GM23338 (cell line): ENCODE measurements around the gene VMP1. TPM values are rescaled to one million over a fixed set of nuclear protein-coding genes. Genes with fewer than 3 reads are reported as not detected.

Experiments used
- ATAC-seq: fragments of 200-7000 bp; cut with Tn5 transposase; 3 replicates; pipeline ENCODE4 v1.9.1; 2020
- DNase-seq: peaks from one replicate; pipeline ENCODE4 v3.0.0-alpha.2; 2015; ENCODE audit warnings: low spot score
- H2AFZ ChIP-seq: fragments of 200-600 bp; sonication (generic); 2 replicates; pipeline ENCODE4 v1.8.0; 2016; ENCODE audit warnings: antibody characterized with exemption, mild to moderate bottlenecking, moderate library complexity
- H3F3A ChIP-seq: fragments of 200-600 bp; sonication (generic); replicated peaks from 2 replicates; pipeline ENCODE4 v1.8.0; 2017; ENCODE audit warnings: antibody characterized with exemption, mixed run types, low read depth
- H3K27ac ChIP-seq: fragments of 200-600 bp; sonication (generic); 2 replicates; pipeline ENCODE4 v1.6.1; 2016; ENCODE audit warnings: low read depth
- H3K27me3 ChIP-seq: fragments of 200-600 bp; sonication (generic); 2 replicates; pipeline ENCODE4 v1.8.0; 2016; ENCODE audit warnings: mild to moderate bottlenecking, mixed run types, moderate library complexity; ENCODE audit not compliant: insufficient read depth
- H3K36me3 ChIP-seq: fragments of 200-600 bp; sonication (generic); 2 replicates; pipeline ENCODE4 v1.8.0; 2016; ENCODE audit warnings: mild to moderate bottlenecking; ENCODE audit not compliant: insufficient read depth
- H3K4me1 ChIP-seq: fragments of 200-600 bp; sonication (generic); 2 replicates; pipeline ENCODE4 v1.8.0; 2016; ENCODE audit warnings: mild to moderate bottlenecking, moderate library complexity; ENCODE audit not compliant: insufficient read depth
- H3K4me2 ChIP-seq: fragments of 200-600 bp; sonication (generic); 2 replicates; pipeline ENCODE4 v1.7.1; 2017; ENCODE audit warnings: mixed run types
- H3K4me3 ChIP-seq: fragments of 200-600 bp; sonication (generic); 2 replicates; pipeline ENCODE4 v1.6.1; 2016; ENCODE audit warnings: mixed run types
- H3K79me2 ChIP-seq: fragments of 200-600 bp; sonication (generic); replicated peaks from 2 replicates; pipeline ENCODE4 v1.8.0; 2017; ENCODE audit warnings: mild to moderate bottlenecking; ENCODE audit not compliant: insufficient read depth
- H3K9me2 ChIP-seq: fragments of 200-600 bp; sonication (generic); 2 replicates; pipeline ENCODE4 v1.8.0; 2017; ENCODE audit not compliant: insufficient read depth
- H4K20me1 ChIP-seq: fragments of 200-600 bp; sonication (generic); replicated peaks from 2 replicates; pipeline ENCODE4 v1.8.0; 2017; ENCODE audit warnings: mild to moderate bottlenecking; ENCODE audit not compliant: insufficient read depth
- H3K27ac Mint-ChIP-seq: 2 replicates; pipeline ENCODE4 v1.8.0; 2020; ENCODE audit warnings: inconsistent platforms, mild to moderate bottlenecking, moderate library complexity, mixed read lengths
- H3K27me3 Mint-ChIP-seq: 3 replicates; pipeline ENCODE4 v1.8.0; 2022; ENCODE audit warnings: low read depth, mild to moderate bottlenecking, moderate library complexity, mixed read lengths, inconsistent platforms; ENCODE audit not compliant: insufficient read depth, poor library complexity
- H3K36me3 Mint-ChIP-seq: 3 replicates; pipeline ENCODE4 v1.8.0; 2021; ENCODE audit warnings: low read depth, mild to moderate bottlenecking, inconsistent platforms, moderate library complexity, mixed read lengths
- H3K4me1 Mint-ChIP-seq: 3 replicates; pipeline ENCODE4 v1.8.0; 2020; ENCODE audit warnings: mild to moderate bottlenecking, inconsistent platforms, mixed read lengths
- H3K4me3 Mint-ChIP-seq: 3 replicates; pipeline ENCODE4 v1.8.0; 2021; ENCODE audit warnings: moderate library complexity, mild to moderate bottlenecking, inconsistent platforms, mixed read lengths
- H3K9me3 Mint-ChIP-seq: 3 replicates; pipeline ENCODE4 v1.8.0; 2020; ENCODE audit warnings: moderate library complexity, mild to moderate bottlenecking, inconsistent platforms, mixed read lengths
- CREB1 ChIP-seq: fragments of 250-450 bp; sonication (Bioruptor Pico); IDR thresholded peaks from 2 replicates; pipeline ENCODE4 v1.5.0; 2020; ENCODE audit warnings: low read depth, mild to moderate bottlenecking, moderate library complexity
- EZH2phosphoT487 ChIP-seq: fragments of 200-600 bp; sonication (generic); IDR thresholded peaks from one replicate; pipeline ENCODE4 v1.8.1; 2018; ENCODE audit warnings: antibody characterized with exemption; ENCODE audit not compliant: unreplicated experiment
- POLR2AphosphoS5 ChIP-seq: IDR thresholded peaks from 2 replicates; pipeline ENCODE4 v1.6.1; 2016; ENCODE audit warnings: antibody characterized with exemption, low read depth
- STAT1 ChIP-seq: IDR thresholded peaks from one replicate; pipeline ENCODE4 v1.6.1; 2016; ENCODE audit warnings: antibody characterized with exemption; ENCODE audit not compliant: unreplicated experiment
- ZNF114 ChIP-seq: fragments of 250-450 bp; sonication (Bioruptor Pico); IDR thresholded peaks from 2 replicates; pipeline ENCODE4 v1.5.0; 2020; ENCODE audit warnings: mild to moderate bottlenecking, moderate library complexity
- long read RNA-seq: library from polyadenylated mRNA; unstranded; transcript quantifications from one replicate; pipeline ENCODE4 v2.0.0, GENCODE V29; 2020; ENCODE audit not compliant: unreplicated experiment
- polyA plus RNA-seq: library from polyadenylated mRNA; unstranded; fragments of >200 nt; fragmentation: Nextera tagmentation; extraction: Ambion mirVana; gene quantifications from 2 replicates; pipeline ENCODE4 v1.2.1, GENCODE V29; 2016
- total RNA-seq: library from RNA; depleted of rRNA; stranded (reverse); fragments of >200 nt; shearing (Covaris generic); gene quantifications from 2 replicates; pipeline ENCODE4 v1.2.3, GENCODE V29; 2014; rRNA removed
- TF ChIP-seq, protein P1 (sequence below): IDR thresholded peaks from 2 replicates; pipeline ENCODE4 v1.6.1; 2016; ENCODE audit warnings: antibody characterized with exemption
- TF ChIP-seq, protein P2 (sequence below): IDR thresholded peaks from one replicate; pipeline ENCODE4 v1.6.1; 2018; ENCODE audit warnings: antibody characterized with exemption; ENCODE audit not compliant: unreplicated experiment
- TF ChIP-seq, protein P3 (sequence below): fragments of 250-450 bp; sonication (Bioruptor Pico); IDR thresholded peaks from 2 replicates; pipeline ENCODE4 v1.5.0; 2020; ENCODE audit warnings: mild to moderate bottlenecking, moderate library complexity

The VMP1 gene
- total RNA-seq: 112 and 137 TPM in 2 replicates
- polyA plus RNA-seq: 63.1 and 70.1 TPM in 2 replicates
- long read RNA-seq, transcript VMP1-201 (12 exons, 2,712 nt): major isoform, 65 of 78 reads
- long read RNA-seq, partial matches to known transcripts: 2 of 78 reads
- long read RNA-seq, other reads (novel, unspliced or antisense): 10 of 78 reads

DNA sequence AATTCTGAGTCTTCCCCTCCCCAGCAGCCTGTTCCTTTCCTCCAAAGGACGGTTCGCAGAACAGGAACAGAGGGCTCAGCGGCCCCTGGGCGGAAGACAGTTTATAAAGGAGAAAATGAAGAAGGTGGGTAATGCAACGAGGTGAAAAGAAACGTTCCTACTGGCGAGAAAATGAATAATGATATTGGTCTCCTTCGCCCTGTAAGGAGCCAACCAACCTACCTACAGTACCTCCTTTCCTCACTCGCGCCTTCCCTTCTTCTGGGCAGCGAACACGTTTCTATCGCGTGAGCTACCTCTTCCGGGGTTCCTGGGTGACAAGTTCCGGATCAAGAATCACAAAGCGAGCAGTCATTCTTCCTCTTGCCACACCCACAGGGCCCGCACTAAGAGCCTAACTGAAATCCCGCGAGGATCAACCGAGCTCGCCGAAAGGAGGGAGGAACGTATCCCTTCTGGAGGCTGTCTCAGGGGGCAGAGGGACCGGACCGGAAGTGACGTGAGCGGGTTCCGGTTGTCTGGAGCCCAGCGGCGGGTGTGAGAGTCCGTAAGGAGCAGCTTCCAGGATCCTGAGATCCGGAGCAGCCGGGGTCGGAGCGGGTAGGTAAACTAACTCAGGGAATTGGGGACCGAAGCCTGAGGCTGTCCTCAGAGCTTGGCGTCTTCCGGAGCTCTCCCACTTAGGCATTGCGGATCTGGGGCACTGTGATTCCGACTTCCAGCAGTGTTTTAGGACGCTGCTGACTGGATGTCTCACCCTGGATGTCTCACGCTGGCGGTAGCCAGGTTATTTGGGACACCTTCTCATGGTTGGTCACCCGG is at the start of gene VMP1, which contains the start of gene PTRH2:
Gene VMP1, plus strand, starts transcription at position 506 of the 822 bp plus-strand sequence. CDS start 23,793 bp downstream, outside the sequence.
Gene PTRH2, minus strand, starts transcription at position 282 of the 822 bp plus-strand sequence. CDS start 9,452 bp downstream, outside the sequence.
- no peaks in the 10 kb centered on the region for H3K27me3 ChIP-seq
- ATAC-seq (peak; percentile 97), DNase-seq (peak; percentile 100)
- H3K4me2 ChIP-seq: peak within 1 kb of the TSS; percentile 96
- peak within 1 kb of the TSS; percentile 99 for H3K4me3 Mint-ChIP-seq
- H3K36me3 ChIP-seq: no peaks in the 10 kb centered on the region
- H3K27me3 Mint-ChIP-seq: peaks cover 7% of the 10 kb centered on the region
- H3K9me2 ChIP-seq: no peaks in the 10 kb centered on the region
- peaks cover 23% of the 10 kb centered on the region for H3K4me1 Mint-ChIP-seq
- peak within 1 kb of the TSS; percentile 88 for H3K27ac ChIP-seq
- no peaks in the 10 kb centered on the region; the same call in 1 of the 3 replicates for H3K9me3 Mint-ChIP-seq
- peaks cover 92% of the 10 kb centered on the region for H3K79me2 ChIP-seq
- H2AFZ ChIP-seq: peak within 1 kb of the TSS; percentile 4; the same call in 1 of the 2 replicates
- peaks cover 11% of the 10 kb centered on the region; the same call in 1 of the 2 replicates for H3F3A ChIP-seq
- peaks cover 34% of the 10 kb centered on the region for H3K36me3 Mint-ChIP-seq
- peak within 1 kb of the TSS; percentile 99 for H3K27ac Mint-ChIP-seq
- TF ChIP-seq POLR2AphosphoS5 (peak; percentile 99), EZH2phosphoT487 (no peak), CREB1 (CRISPR knock-in tag) (peak; percentile 95), ZNF114 (CRISPR knock-in tag) (no peak)
- TF ChIP-seq, protein P1, sequence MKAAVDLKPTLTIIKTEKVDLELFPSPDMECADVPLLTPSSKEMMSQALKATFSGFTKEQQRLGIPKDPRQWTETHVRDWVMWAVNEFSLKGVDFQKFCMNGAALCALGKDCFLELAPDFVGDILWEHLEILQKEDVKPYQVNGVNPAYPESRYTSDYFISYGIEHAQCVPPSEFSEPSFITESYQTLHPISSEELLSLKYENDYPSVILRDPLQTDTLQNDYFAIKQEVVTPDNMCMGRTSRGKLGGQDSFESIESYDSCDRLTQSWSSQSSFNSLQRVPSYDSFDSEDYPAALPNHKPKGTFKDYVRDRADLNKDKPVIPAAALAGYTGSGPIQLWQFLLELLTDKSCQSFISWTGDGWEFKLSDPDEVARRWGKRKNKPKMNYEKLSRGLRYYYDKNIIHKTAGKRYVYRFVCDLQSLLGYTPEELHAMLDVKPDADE: peak; percentile 58
- peaks cover 39% of the 10 kb centered on the region for H4K20me1 ChIP-seq
- H3K4me3 ChIP-seq: peak within 1 kb of the TSS; percentile 82
- peaks cover 10% of the 10 kb centered on the region for H3K4me1 ChIP-seq

DNA sequence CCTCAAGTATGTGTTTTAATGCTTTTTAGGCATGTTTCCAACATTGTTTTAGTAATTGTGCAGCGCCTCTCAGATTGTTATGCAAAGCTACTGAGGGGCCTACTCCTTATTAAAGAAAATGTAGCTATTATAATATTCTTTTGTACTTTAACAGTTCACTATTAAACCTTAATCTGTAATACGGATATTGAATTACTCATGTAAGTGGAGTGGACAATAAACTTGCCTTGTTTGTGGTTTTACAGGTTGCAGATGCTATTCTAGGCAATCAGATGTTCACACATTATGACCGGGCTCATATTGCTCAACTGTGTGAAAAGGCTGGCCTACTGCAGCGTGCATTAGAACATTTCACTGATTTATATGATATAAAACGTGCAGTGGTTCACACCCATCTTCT is 41.2 kb upstream of the VMP1 start:
- Mint-ChIP-seq H3K4me3 (no peak overlapping the region), H3K27me3 (no peaks in the 10 kb centered on the region), H3K27ac (no peak overlapping the region), H3K36me3 (peaks cover 81% of the 10 kb centered on the region), H3K4me1 (no peaks in the 10 kb centered on the region), H3K9me3 (no peaks in the 10 kb centered on the region)
- Histone ChIP-seq H3K9me2 (no peaks in the 10 kb centered on the region), H3K4me2 (no peak overlapping the region), H2AFZ (no peak overlapping the region), H3K79me2 (peaks cover 8% of the 10 kb centered on the region; the same call in 1 of the 2 replicates), H3K27me3 (no peaks in the 10 kb centered on the region), H3F3A (no peaks in the 10 kb centered on the region), H3K36me3 (peaks cover 78% of the 10 kb centered on the region), H4K20me1 (no peaks in the 10 kb centered on the region), H3K27ac (no peak overlapping the region), H3K4me1 (no peaks in the 10 kb centered on the region), H3K4me3 (no peak overlapping the region)
- no peak for DNase-seq
- no peak for ATAC-seq
- TF ChIP-seq STAT1 (no peak), EZH2phosphoT487 (no peak)
- TF ChIP-seq, protein P2, sequence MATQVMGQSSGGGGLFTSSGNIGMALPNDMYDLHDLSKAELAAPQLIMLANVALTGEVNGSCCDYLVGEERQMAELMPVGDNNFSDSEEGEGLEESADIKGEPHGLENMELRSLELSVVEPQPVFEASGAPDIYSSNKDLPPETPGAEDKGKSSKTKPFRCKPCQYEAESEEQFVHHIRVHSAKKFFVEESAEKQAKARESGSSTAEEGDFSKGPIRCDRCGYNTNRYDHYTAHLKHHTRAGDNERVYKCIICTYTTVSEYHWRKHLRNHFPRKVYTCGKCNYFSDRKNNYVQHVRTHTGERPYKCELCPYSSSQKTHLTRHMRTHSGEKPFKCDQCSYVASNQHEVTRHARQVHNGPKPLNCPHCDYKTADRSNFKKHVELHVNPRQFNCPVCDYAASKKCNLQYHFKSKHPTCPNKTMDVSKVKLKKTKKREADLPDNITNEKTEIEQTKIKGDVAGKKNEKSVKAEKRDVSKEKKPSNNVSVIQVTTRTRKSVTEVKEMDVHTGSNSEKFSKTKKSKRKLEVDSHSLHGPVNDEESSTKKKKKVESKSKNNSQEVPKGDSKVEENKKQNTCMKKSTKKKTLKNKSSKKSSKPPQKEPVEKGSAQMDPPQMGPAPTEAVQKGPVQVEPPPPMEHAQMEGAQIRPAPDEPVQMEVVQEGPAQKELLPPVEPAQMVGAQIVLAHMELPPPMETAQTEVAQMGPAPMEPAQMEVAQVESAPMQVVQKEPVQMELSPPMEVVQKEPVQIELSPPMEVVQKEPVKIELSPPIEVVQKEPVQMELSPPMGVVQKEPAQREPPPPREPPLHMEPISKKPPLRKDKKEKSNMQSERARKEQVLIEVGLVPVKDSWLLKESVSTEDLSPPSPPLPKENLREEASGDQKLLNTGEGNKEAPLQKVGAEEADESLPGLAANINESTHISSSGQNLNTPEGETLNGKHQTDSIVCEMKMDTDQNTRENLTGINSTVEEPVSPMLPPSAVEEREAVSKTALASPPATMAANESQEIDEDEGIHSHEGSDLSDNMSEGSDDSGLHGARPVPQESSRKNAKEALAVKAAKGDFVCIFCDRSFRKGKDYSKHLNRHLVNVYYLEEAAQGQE: no peak
- TF ChIP-seq, protein P3, sequence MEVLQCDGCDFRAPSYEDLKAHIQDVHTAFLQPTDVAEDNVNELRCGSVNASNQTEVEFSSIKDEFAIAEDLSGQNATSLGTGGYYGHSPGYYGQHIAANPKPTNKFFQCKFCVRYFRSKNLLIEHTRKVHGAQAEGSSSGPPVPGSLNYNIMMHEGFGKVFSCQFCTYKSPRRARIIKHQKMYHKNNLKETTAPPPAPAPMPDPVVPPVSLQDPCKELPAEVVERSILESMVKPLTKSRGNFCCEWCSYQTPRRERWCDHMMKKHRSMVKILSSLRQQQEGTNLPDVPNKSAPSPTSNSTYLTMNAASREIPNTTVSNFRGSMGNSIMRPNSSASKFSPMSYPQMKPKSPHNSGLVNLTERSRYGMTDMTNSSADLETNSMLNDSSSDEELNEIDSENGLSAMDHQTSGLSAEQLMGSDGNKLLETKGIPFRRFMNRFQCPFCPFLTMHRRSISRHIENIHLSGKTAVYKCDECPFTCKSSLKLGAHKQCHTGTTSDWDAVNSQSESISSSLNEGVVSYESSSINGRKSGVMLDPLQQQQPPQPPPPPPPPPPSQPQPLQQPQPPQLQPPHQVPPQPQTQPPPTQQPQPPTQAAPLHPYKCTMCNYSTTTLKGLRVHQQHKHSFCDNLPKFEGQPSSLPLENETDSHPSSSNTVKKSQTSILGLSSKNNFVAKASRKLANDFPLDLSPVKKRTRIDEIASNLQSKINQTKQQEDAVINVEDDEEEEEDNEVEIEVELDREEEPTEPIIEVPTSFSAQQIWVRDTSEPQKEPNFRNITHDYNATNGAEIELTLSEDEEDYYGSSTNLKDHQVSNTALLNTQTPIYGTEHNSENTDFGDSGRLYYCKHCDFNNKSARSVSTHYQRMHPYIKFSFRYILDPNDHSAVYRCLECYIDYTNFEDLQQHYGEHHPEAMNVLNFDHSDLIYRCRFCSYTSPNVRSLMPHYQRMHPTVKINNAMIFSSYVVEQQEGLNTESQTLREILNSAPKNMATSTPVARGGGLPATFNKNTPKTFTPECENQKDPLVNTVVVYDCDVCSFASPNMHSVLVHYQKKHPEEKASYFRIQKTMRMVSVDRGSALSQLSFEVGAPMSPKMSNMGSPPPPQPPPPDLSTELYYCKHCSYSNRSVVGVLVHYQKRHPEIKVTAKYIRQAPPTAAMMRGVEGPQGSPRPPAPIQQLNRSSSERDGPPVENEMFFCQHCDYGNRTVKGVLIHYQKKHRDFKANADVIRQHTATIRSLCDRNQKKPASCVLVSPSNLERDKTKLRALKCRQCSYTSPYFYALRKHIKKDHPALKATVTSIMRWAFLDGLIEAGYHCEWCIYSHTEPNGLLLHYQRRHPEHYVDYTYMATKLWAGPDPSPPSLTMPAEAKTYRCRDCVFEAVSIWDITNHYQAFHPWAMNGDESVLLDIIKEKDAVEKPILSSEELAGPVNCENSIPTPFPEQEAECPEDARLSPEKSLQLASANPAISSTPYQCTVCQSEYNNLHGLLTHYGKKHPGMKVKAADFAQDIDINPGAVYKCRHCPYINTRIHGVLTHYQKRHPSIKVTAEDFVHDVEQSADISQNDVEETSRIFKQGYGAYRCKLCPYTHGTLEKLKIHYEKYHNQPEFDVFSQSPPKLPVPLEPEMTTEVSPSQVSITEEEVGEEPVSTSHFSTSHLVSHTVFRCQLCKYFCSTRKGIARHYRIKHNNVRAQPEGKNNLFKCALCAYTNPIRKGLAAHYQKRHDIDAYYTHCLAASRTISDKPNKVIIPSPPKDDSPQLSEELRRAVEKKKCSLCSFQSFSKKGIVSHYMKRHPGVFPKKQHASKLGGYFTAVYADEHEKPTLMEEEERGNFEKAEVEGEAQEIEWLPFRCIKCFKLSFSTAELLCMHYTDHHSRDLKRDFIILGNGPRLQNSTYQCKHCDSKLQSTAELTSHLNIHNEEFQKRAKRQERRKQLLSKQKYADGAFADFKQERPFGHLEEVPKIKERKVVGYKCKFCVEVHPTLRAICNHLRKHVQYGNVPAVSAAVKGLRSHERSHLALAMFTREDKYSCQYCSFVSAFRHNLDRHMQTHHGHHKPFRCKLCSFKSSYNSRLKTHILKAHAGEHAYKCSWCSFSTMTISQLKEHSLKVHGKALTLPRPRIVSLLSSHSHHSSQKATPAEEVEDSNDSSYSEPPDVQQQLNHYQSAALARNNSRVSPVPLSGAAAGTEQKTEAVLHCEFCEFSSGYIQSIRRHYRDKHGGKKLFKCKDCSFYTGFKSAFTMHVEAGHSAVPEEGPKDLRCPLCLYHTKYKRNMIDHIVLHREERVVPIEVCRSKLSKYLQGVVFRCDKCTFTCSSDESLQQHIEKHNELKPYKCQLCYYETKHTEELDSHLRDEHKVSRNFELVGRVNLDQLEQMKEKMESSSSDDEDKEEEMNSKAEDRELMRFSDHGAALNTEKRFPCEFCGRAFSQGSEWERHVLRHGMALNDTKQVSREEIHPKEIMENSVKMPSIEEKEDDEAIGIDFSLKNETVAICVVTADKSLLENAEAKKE: no peak
